Lower leg skin (tissue), 4 donors: Measurements from ENCODE around the gene CCDC57. TPM values are rescaled to one million over a fixed set of nuclear protein-coding genes. Genes with fewer than 3 reads are reported as not detected.

Experiments used
- DNase-seq, 2 donors: peaks; one replicate each; pipeline ENCODE4 v3.0.0-alpha.2; 2019; ENCODE audit warnings: low spot score in 2 of 2
- H3K4me3 ChIP-seq: fragments of 200-600 bp; sonication (generic); 2 replicates; pipeline ENCODE4 v1.5.1; 2017; ENCODE audit warnings: mild to moderate bottlenecking, low read depth; ENCODE audit not compliant: poor library complexity, severe bottlenecking
- CTCF ChIP-seq, 3 donors: fragments of 450-650 bp; IDR thresholded peaks; one replicate each; pipeline ENCODE4 v1.5.1; 2016; ENCODE audit warnings: antibody characterized with exemption in 3 of 3, mild to moderate bottlenecking in 3 of 3, moderate library complexity in 2 of 3
- POLR2A ChIP-seq, 2 donors: fragments of 450-650 bp; IDR thresholded peaks; one replicate each; pipeline ENCODE4 v1.6.1; 2016 to 2017; ENCODE audit warnings: antibody characterized with exemption in 2 of 2, mild to moderate bottlenecking in 1 of 2, moderate library complexity in 1 of 2
- WGBS, 2 donors: methylation state at CpG; one replicate each; pipeline ENCODE4 v1.1.5; 2018; 5-methylcytosine and 5-hydroxymethylcytosine counted together
- intact Hi-C: fragments of 100-400 bp; cut with DNase I; formaldehyde crosslinking; loops from one replicate; pipeline ENCODE4 v1.15.0; 2023; ENCODE audit warnings: low total_unique reads
- total RNA-seq, 4 donors: library from RNA; depleted of rRNA; stranded (reverse); fragments of >200 nt; gene quantifications; one replicate each; pipeline ENCODE4 v1.1.0, GENCODE V29; 2016

The CCDC57 gene
- total RNA-seq, 4 donors from 2014 or later = 16.0 to 33.5 (median 31.5) TPM

GRCh38 chr17:82250868-82251500 is 38.3 kb upstream of the CCDC57 start:
- WGBS, 2 donors = 89 to 93% methylated on average over 25 of the region's 25 CpGs
- TF ChIP-seq CTCF (IDR thresholded peaks at IDR 0.05) = no peak
- no peak for TF ChIP-seq POLR2A (IDR thresholded peaks at IDR 0.05)
- intact Hi-C loops = no loop called here
- H3K4me3 ChIP-seq = no peak overlapping the region
- DNase-seq = no peak

- TF ChIP-seq POLR2A (IDR thresholded peaks at IDR 0.05) = no peak
- no peak for TF ChIP-seq CTCF (IDR thresholded peaks at IDR 0.05)
- no peak for DNase-seq
- intact Hi-C loops = no loop called here
- H3K4me3 ChIP-seq = no peak overlapping the region
- WGBS, 2 donors = 90 to 91% methylated on average over 33 of the region's 33 CpGs
These were observed 37.4 kb upstream of the CCDC57 start for GRCh38 chr17:82249896-82250581.

GRCh38 chr17:82248815-82249674 is 36.4 kb upstream of the CCDC57 start:
- 94 to 96% methylated on average over 54 of the region's 54 CpGs for WGBS, 2 donors
- DNase-seq = peak in 1 of 2 donors; percentile 82
- no peak overlapping the region for H3K4me3 ChIP-seq
- no peak for TF ChIP-seq CTCF (IDR thresholded peaks at IDR 0.05)
- no peak for TF ChIP-seq POLR2A (IDR thresholded peaks at IDR 0.05)
- intact Hi-C loops = no loop called here

GRCh38 chr17:82247856-82248671 is 35.4 kb upstream of the CCDC57 start:
- no peak for TF ChIP-seq POLR2A (IDR thresholded peaks at IDR 0.05)
- no peak for TF ChIP-seq CTCF (IDR thresholded peaks at IDR 0.05)
- no peak overlapping the region for H3K4me3 ChIP-seq
- 88% methylated on average over 28 of the region's 28 CpGs for WGBS, 2 donors
- intact Hi-C loops = no loop called here
- DNase-seq = peak in 1 of 2 donors; percentile 82

GRCh38 chr17:82247182-82247823 is 34.7 kb upstream of the CCDC57 start:
- intact Hi-C loops = no loop called here
- DNase-seq = no peak
- H3K4me3 ChIP-seq = no peak overlapping the region
- WGBS, 2 donors = 59 to 65% methylated on average over 21 of the region's 22 CpGs
- TF ChIP-seq CTCF (IDR thresholded peaks at IDR 0.05) (no peak), POLR2A (IDR thresholded peaks at IDR 0.05) (no peak)
